Breast epithelium (tissue), 3 donors: ENCODE results near the gene UBL5.
"Not testable (repeated sequence)": the region's sequence is repeated elsewhere in the genome, so short reads cannot be mapped to it uniquely, and the experiment has no call there.

Experiments used
- CTCF ChIP-seq, 3 donors: fragments of 450-650 bp; IDR thresholded peaks; one replicate each; pipeline ENCODE4 v1.5.1; 2016 to 2017; ENCODE audit warnings: antibody characterized with exemption in 3 of 3, mild to moderate bottlenecking in 3 of 3, moderate library complexity in 3 of 3
- POLR2A ChIP-seq: fragments of 450-650 bp; IDR thresholded peaks from one replicate; pipeline ENCODE4 v1.6.1; 2016; ENCODE audit warnings: antibody characterized with exemption, mild to moderate bottlenecking, moderate library complexity

- TF ChIP-seq CTCF (IDR thresholded peaks at IDR 0.05); POLR2A: not testable (repeated sequence)
Measured at GRCh38 chr19:9788604-9789003, 39.1 kb upstream of the UBL5 start.
